Prostate gland (tissue), 2 donors: ENCODE results near the gene CELF2.

Experiments
- POLR2A ChIP-seq: fragments of 450-650 bp; IDR thresholded peaks from one replicate; pipeline ENCODE4 v1.6.1; 2016; ENCODE audit warnings: antibody characterized with exemption, mild to moderate bottlenecking
- TF ChIP-seq, protein P1 (sequence below), 4 experiments: fragments of 200-600 bp in 2 of 4; fragments of 450-650 bp in 2 of 4; sonication (generic) in 2 of 4; IDR thresholded peaks; 1 replicate in 3 of 4; 2 replicates in 1 of 4; pipeline ENCODE4 v1.5.1; 2016 to 2019; ENCODE audit warnings: antibody characterized with exemption in 4 of 4, mild to moderate bottlenecking in 2 of 4, moderate library complexity in 2 of 4

DNA sequence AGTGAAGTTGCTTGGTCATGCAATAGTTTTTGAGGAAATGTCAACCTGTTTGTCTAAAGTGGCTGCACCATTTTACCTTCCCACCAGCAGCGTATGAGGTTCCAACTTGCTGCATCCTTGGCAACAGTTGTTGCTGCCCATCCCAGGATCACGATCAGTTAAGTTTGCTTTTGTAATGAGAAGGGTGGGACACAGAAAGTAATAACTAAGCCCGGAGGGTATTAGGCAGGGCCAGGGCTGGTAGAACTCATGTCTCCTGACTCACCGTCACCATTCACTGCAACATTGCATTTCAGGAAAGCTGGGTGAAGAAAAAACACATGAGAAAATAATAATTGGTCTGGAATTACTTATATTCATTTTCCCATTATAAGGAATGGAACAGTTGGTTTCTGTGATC is 25.4 kb downstream of the CELF2 start:
- TF ChIP-seq, protein P1, sequence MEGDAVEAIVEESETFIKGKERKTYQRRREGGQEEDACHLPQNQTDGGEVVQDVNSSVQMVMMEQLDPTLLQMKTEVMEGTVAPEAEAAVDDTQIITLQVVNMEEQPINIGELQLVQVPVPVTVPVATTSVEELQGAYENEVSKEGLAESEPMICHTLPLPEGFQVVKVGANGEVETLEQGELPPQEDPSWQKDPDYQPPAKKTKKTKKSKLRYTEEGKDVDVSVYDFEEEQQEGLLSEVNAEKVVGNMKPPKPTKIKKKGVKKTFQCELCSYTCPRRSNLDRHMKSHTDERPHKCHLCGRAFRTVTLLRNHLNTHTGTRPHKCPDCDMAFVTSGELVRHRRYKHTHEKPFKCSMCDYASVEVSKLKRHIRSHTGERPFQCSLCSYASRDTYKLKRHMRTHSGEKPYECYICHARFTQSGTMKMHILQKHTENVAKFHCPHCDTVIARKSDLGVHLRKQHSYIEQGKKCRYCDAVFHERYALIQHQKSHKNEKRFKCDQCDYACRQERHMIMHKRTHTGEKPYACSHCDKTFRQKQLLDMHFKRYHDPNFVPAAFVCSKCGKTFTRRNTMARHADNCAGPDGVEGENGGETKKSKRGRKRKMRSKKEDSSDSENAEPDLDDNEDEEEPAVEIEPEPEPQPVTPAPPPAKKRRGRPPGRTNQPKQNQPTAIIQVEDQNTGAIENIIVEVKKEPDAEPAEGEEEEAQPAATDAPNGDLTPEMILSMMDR (IDR thresholded peaks at IDR 0.05) = no peak
- TF ChIP-seq POLR2A = no peak
